EL (cell line): ENCODE data around the gene PDHX.

Experiments used
- DNase-seq: peaks from one replicate; pipeline ENCODE4 v3.0.0-alpha.2; 2016

Gene PDHX

GRCh38 chr11:34959770-34960169 lies 43.4 kb downstream of the PDHX start:
- no peak for DNase-seq

- no peak for DNase-seq
Measured at GRCh38 chr11:34960277-34960676, 43.9 kb downstream of the PDHX start.

GRCh38 chr11:34962034-34962433 lies 45.6 kb downstream of the PDHX start:
- DNase-seq: no peak

GRCh38 chr11:34963351-34963750 lies 46.9 kb downstream of the PDHX start:
- DNase-seq: no peak

GRCh38 chr11:34964610-34965331 lies 48.4 kb downstream of the PDHX start:
- DNase-seq: no peak

GRCh38 chr11:34968862-34969261 lies 52.4 kb downstream of the PDHX start:
- DNase-seq: no peak

- DNase-seq: no peak
Measured at GRCh38 chr11:34970033-34970432, 53.6 kb downstream of the PDHX start.

GRCh38 chr11:34970480-34970879 lies 54.1 kb downstream of the PDHX start:
- DNase-seq: no peak

- DNase-seq: no peak
Measured at GRCh38 chr11:34971928-34972327, 55.5 kb downstream of the PDHX start.

- DNase-seq: no peak
Measured at GRCh38 chr11:34972366-34972765, 55.9 kb downstream of the PDHX start.

- DNase-seq: peak; percentile 78
Measured at GRCh38 chr11:34972892-34973291, 56.5 kb downstream of the PDHX start.

- no peak for DNase-seq
Measured at GRCh38 chr11:34975482-34975881, 59.1 kb downstream of the PDHX start.

GRCh38 chr11:34976496-34977088 lies 60.2 kb downstream of the PDHX start:
- no peak for DNase-seq

- DNase-seq: peak; percentile 89
Measured at GRCh38 chr11:34977089-34977912, 60.9 kb downstream of the PDHX start.

GRCh38 chr11:34978236-34979191 lies 62.1 kb downstream of the PDHX start:
- DNase-seq: no peak

GRCh38 chr11:34984514-34984913 lies 68.1 kb downstream of the PDHX start:
- no peak for DNase-seq

GRCh38 chr11:34986883-34987520 lies 70.6 kb downstream of the PDHX start:
- DNase-seq: no peak

- DNase-seq: no peak
Measured at GRCh38 chr11:34987617-34988016, 71.2 kb downstream of the PDHX start.

- DNase-seq: peak; percentile 50
Measured at GRCh38 chr11:34988294-34989255, 72.2 kb downstream of the PDHX start.

- DNase-seq: no peak
Measured at GRCh38 chr11:34990916-34991315, 74.5 kb downstream of the PDHX start.

- DNase-seq: no peak
Measured at GRCh38 chr11:34994854-34995253, 78.4 kb downstream of the PDHX start.
